Large intestine (tissue), 3 donors: ENCODE results near the gene UFC1. TPM values are rescaled to one million over a fixed set of nuclear protein-coding genes. Genes with fewer than 3 reads are reported as not detected.
A peak's percentile ranks its signal among the peaks of the same experiment; 100 is the strongest.

Experiments
- DNase-seq, 2 donors: peaks; one replicate each; pipeline versions ENCODE4 v3.0.0 to v3.0.0-alpha.2; 2013
- H3K27ac ChIP-seq: one replicate; pipeline ENCODE4 v1.5.1; 2013; ENCODE audit warnings: low read length
- H3K27me3 ChIP-seq: 2 replicates; pipeline ENCODE4 v1.6.1; 2013; ENCODE audit warnings: low read length; ENCODE audit not compliant: control insufficient read depth, insufficient read depth
- H3K36me3 ChIP-seq: 2 replicates; pipeline ENCODE4 v1.6.1; 2013; ENCODE audit warnings: low read length; ENCODE audit not compliant: control insufficient read depth, insufficient read depth
- H3K4me1 ChIP-seq: one replicate; pipeline ENCODE4 v1.6.1; 2013; ENCODE audit warnings: low read length; ENCODE audit not compliant: control insufficient read depth, insufficient read depth
- H3K4me3 ChIP-seq: one replicate; pipeline ENCODE4 v1.5.1; 2013; ENCODE audit warnings: low read length
- H3K9me3 ChIP-seq: one replicate; pipeline ENCODE4 v1.6.1; 2013; ENCODE audit warnings: mild to moderate bottlenecking, low read depth, low read length, moderate library complexity; ENCODE audit not compliant: control insufficient read depth
- WGBS: methylation state at CpG from one replicate; pipeline ENCODE4 v1.1.5; 2013; ENCODE audit warnings: low lambda C conversion rate; ENCODE audit not compliant: insufficient coverage; 5-methylcytosine and 5-hydroxymethylcytosine counted together
- polyA plus RNA-seq: library from polyadenylated mRNA; unstranded; fragments of 120-200 nt; gene quantifications from one replicate; pipeline ENCODE4 v1.2.1, GENCODE V29; 2013

UFC1 gene
- polyA plus RNA-seq, 1 donor, result 135 TPM

DNA sequence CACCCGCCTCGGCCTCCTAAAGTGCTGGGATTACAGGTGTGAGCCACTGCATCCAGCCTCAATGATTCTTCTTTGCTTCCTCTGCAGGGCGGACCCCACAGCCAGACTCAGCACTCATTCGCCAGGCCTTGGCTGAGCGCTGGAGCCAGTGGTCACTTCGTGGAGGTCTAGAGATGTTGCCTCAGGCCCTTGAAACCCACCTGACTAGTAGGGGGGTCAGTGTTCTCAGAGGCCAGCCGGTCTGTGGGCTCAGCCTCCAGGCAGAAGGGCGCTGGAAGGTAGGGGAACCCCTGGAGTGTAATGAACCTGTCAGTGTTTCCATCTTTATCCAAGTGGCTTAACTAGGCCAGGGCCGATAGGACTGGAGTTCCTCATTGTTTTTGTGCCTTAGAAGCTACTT lies 15.1 kb downstream of the UFC1 start:
- Histone ChIP-seq H3K4me3 (no peak overlapping the region), H3K9me3 (no peaks in the 10 kb centered on the region), H3K27me3 (no peaks in the 10 kb centered on the region), H3K27ac (no peak overlapping the region), H3K36me3 (peaks cover 60% of the 10 kb centered on the region), H3K4me1 (peaks cover 12% of the 10 kb centered on the region)
- WGBS, result no CpG with 5 or more reads among the region's 9 CpGs
- no peak for DNase-seq

DNA sequence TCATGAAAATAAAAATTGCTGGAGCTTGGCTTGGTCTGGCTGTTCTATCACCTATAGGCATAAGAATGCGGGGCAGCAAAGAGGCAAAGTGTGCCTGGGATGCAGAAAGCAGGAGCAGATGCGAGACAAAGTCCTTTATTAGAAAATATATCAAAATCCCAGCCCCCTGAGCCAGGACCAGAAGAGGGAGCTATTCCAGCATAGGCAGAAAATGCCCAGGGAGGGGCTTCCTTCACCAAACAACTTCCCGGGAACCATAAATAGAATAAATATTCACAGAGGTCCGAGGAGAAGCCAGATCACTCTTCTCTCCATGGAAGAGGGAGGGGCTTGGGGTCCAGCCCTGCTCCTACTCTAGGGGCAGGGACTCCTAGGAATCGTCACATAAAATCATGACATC lies 17.4 kb downstream of the UFC1 start:
- H3K9me3 ChIP-seq, result no peaks in the 10 kb centered on the region
- no peak for DNase-seq
- no peaks in the 10 kb centered on the region for H3K27me3 ChIP-seq
- peaks cover 68% of the 10 kb centered on the region for H3K36me3 ChIP-seq
- WGBS, result no CpG with 5 or more reads among the region's 5 CpGs
- peaks cover 9% of the 10 kb centered on the region for H3K4me1 ChIP-seq
- H3K4me3 ChIP-seq, result no peak overlapping the region
- H3K27ac ChIP-seq, result no peak overlapping the region

DNA sequence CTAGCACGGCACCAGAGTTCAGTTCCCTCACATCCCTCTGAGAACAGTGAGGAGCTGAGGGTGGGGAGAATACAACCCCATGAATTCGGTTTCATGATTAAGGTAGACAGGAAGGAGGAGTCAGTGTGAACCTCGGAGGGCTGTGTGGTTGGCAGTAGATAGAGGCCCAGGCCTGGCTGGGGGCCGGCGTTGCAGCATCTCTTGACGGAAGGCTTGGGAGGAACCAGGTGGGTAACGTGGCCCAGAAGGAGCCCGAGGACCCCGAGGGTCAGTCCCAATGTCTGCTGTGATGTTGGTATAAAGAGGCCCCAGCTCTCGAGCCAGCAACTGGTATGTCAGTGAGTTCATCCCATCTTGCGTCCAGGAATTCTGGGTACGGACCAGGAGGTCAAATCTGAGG lies 17.9 kb downstream of the UFC1 start:
- peaks cover 68% of the 10 kb centered on the region for H3K36me3 ChIP-seq
- no peak for DNase-seq
- no peaks in the 10 kb centered on the region for H3K27me3 ChIP-seq
- no peaks in the 10 kb centered on the region for H3K9me3 ChIP-seq
- no CpG with 5 or more reads among the region's 12 CpGs for WGBS
- no peak overlapping the region for H3K4me3 ChIP-seq
- H3K4me1 ChIP-seq, result peaks cover 13% of the 10 kb centered on the region
- no peak overlapping the region for H3K27ac ChIP-seq

DNA sequence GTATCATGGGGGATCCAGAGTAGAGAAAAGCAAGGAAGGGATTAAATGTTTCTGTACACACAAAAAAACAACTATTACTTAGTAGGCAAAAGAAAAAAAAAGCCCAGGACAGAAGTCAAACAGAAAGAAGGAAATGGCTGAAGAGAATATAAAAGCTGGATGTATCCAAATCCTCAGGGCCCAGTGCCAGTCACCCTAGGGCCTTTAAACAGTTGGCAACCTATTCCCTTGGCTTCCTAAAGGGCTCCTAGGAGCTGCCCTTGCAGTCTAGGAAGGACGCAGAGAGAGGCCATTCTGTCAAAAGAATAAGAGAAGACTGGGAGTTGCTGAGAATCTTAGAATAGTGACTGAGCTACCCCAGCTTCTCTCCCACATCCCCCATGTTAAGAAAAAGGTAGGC lies 18.6 kb downstream of the UFC1 start:
- Histone ChIP-seq H3K9me3 (no peaks in the 10 kb centered on the region), H3K4me1 (peaks cover 8% of the 10 kb centered on the region), H3K27me3 (no peaks in the 10 kb centered on the region), H3K27ac (no peak overlapping the region), H3K4me3 (no peak overlapping the region), H3K36me3 (peaks cover 68% of the 10 kb centered on the region)
- DNase-seq, result no peak
- no CpG with 5 or more reads among the region's 1 CpG for WGBS

DNA sequence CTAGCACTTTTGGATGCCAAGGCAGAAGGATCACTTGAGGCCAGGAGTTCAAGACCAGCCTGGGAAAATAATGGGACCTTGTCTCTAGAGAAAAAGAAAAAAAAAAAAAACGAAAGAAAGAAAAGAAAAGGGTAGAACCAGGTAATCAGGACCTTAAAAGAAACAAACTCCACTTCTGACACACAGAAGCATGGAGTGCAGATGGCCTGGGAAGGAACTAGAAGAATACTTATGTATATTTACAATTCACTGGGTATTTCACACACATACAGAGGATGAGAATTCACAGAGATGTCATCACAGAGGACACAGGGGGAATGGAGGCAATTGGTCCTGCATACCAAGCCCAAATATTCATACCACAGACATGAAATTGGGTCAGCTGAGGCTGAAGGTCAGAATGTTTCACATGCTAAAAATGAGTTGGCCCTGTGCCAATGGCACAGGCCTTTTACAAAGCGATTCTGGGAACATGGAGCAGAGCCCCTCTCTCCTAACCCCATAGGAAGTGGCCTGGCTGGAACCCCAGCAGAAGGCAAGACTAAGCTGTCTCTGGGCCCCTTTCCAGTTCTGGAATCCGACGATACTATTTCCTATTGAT lies 19.1 kb downstream of the UFC1 start:
- 100% methylated on average over 1 of the region's 4 CpGs for WGBS
- Histone ChIP-seq H3K36me3 (peaks cover 67% of the 10 kb centered on the region), H3K27me3 (no peaks in the 10 kb centered on the region), H3K9me3 (no peaks in the 10 kb centered on the region), H3K4me3 (no peak overlapping the region), H3K27ac (no peak overlapping the region), H3K4me1 (peaks cover 9% of the 10 kb centered on the region)
- DNase-seq, result no peak

DNA sequence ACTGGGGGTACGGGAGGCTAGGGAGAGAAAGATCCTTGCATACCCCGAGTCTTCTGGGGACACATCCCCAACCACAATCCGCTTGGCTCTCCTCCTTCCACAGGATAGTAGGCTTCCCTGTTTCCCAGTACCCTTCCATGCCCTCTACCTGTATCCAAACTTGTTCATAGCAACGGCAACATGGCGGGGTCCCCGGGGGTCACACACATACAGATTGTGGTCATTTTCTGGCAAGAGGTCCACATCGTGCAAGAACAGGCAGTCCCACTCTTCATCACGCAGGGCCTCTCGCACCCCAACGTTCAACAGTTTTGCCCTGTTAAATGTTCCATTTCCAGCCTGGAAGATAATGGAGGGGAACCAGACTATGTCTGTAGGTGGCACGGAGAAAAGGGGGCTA lies 19.9 kb downstream of the UFC1 start:
- peaks cover 12% of the 10 kb centered on the region for H3K4me1 ChIP-seq
- H3K27ac ChIP-seq, result no peak overlapping the region
- no peaks in the 10 kb centered on the region for H3K27me3 ChIP-seq
- H3K36me3 ChIP-seq, result peaks cover 63% of the 10 kb centered on the region
- H3K9me3 ChIP-seq, result no peaks in the 10 kb centered on the region
- H3K4me3 ChIP-seq, result no peak overlapping the region
- no CpG with 5 or more reads among the region's 11 CpGs for WGBS
- no peak for DNase-seq

DNA sequence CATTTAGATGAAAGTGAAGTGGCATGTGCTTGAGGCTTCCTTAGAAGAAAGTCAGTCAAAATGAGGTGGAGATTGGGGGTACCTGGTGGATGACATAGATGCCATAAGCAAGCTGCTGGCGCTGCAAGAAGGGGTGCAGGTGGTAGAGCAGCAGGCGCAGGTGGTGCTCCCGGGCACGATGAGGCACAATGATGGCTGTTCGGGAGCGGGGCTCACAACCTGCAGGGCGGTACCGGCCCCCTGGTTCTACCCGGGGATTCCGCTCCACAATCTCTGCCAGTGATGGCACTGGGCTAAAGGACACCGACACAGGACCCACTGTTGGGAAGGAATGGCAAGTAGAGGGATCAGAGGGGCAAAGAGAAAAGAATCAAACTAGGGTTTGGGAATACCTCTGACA lies 21.1 kb downstream of the UFC1 start:
- Histone ChIP-seq H3K27ac (no peak overlapping the region), H3K9me3 (no peaks in the 10 kb centered on the region), H3K4me3 (no peak overlapping the region), H3K4me1 (peaks cover 12% of the 10 kb centered on the region), H3K36me3 (peaks cover 52% of the 10 kb centered on the region), H3K27me3 (no peaks in the 10 kb centered on the region)
- no peak for DNase-seq
- no CpG with 5 or more reads among the region's 11 CpGs for WGBS

DNA sequence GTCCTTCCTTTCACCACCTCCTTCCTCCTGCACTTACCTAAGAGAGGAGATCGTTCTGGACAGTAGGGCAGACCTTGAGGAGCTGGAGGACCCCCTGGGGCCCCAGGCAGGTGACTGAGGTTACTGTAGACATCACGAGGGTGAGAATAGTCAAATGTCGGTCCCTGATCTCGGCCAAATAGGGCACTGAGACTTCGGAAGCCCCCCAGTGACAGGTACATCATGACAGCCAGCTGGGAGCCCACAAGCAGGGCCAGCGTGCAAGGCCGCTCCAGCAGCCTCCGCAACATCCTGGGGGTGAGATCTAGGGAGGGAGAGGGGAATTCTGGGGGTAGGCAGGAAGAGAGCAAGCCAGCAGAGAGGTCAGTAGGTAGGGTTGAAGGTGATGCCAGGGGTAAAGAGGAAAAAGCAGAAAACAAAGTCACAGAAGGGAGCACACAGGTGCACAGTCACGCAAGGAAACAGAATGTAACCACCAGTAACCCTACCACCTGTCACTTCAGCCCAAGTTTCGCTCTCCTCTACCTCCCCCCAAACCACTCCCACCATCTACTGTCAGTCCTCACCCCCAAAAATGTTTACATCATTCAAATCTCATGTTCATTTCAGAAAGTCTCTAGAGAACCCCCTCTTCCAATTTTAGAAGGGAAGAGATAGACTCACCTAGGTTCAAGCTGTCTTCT lies 22.1 kb downstream of the UFC1 start:
- H3K36me3 ChIP-seq, result peaks cover 46% of the 10 kb centered on the region
- peaks cover 12% of the 10 kb centered on the region for H3K4me1 ChIP-seq
- DNase-seq, result no peak
- no peak overlapping the region for H3K27ac ChIP-seq
- no peaks in the 10 kb centered on the region for H3K27me3 ChIP-seq
- no peaks in the 10 kb centered on the region for H3K9me3 ChIP-seq
- no CpG with 5 or more reads among the region's 10 CpGs for WGBS
- H3K4me3 ChIP-seq, result peak overlapping the region; percentile 92

DNA sequence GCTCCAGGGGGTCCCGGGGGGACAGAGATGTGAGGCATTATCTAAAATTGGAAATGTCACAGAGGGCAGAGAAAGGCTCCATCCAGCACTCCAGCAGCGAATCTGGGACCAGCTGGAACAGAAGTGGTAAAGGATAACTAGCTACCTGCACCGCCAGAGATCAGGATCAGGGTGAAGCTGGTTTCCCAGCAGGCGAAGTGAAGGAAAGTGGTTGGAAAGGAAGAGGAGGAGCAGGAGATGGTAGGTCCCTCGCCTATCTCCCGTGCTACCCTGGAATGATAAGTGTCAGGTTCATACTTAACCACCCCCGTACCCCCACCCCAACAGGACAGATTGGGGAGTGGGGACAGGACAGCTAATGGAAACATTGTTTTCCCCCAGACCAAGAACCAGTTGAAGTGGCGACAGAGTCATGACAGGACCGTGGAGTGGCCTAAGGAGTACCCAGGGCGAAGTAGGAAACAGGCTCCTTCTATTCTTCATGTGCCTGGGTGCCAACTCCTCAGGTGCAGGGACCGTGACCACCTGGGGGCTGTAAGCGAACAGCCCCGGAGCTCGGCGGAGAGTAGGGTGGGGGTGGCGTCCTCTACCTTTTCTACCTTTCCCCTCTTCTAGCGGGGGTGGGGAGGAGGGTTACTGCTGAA lies 22.8 kb downstream of the UFC1 start:
- H3K9me3 ChIP-seq, result no peaks in the 10 kb centered on the region
- DNase-seq, result no peak
- peaks cover 12% of the 10 kb centered on the region for H3K4me1 ChIP-seq
- peak overlapping the region; percentile 55 for H3K27ac ChIP-seq
- WGBS, result 80% methylated on average over 1 of the region's 17 CpGs
- H3K36me3 ChIP-seq, result peaks cover 39% of the 10 kb centered on the region
- H3K4me3 ChIP-seq, result peak overlapping the region; percentile 92
- no peaks in the 10 kb centered on the region for H3K27me3 ChIP-seq

DNA sequence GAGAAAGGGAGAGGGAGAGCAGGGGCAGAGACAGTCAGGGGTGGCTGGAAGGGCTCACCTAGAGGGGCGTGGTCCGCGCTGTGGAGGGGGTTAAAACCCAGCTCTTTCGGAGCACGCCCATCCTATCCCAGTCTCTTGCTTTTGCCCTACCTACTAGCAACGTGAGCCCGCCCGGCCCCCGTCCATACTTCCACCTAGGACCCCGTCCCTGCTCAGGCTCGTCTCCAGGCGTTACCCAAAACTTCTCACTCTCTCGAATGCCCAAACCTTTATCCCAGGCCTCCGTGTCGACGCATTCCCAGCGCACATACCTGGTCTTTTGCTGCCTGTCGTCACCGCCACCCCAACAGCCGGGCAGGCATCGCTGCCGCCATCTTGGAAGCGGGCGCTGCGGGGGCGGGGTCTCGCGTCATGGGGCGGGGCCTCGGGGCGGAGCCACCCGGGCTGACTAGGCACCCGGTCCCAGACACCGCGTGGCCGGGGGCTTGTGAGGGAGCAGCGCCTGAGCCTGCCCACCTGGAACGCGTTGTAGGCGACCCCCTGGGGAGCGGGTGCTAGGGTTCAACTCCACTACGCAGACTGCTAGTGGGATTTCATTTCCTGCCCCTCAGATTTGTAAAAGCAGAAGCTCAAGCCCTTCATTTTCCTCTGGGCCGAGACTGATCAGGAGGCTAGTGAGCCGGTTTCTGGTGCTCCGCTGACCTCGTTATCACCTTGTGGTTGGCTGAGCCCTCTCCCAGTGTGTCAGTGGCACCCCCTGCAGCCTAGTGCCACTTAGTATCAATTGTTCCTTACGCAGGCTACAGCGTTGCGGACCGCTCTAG lies 23.5 kb downstream of the UFC1 start, which contains the start of gene B4GALT3:
Gene B4GALT3 (minus strand): TSS at position 396 of the 824 bp plus-strand sequence. CDS start 1,447 bp downstream, outside the sequence.
- Histone ChIP-seq H3K4me1 (peaks cover 12% of the 10 kb centered on the region), H3K4me3 (peak within 1 kb of the TSS; percentile 92), H3K27ac (peak within 1 kb of the TSS; percentile 55), H3K9me3 (no peaks in the 10 kb centered on the region), H3K27me3 (no peaks in the 10 kb centered on the region), H3K36me3 (peaks cover 32% of the 10 kb centered on the region)
- WGBS, result no CpG with 5 or more reads among the region's 50 CpGs
- DNase-seq, result peak; percentile 62 to 91
